SK-MEL-5 (cell line): ENCODE data around the gene IGFLR1. TPM values are rescaled to one million over a fixed set of nuclear protein-coding genes. Genes with fewer than 3 reads are reported as not detected.
"Not testable (repeated sequence)": the region's sequence is repeated elsewhere in the genome, so short reads cannot be mapped to it uniquely, and the experiment has no call there.

ENCODE experiments used
- DNase-seq: peaks from one replicate; pipeline ENCODE4 v3.0.0-alpha.2; 2016; ENCODE audit warnings: low read depth, low spot score
- in situ Hi-C: cut with HindIII; loops from 2 replicates; pipeline ENCODE4 v1.10.0; 2016; ENCODE audit warnings: low sequenced_read_pairs, high pct_unique_total_duplicates, low pct_unique_long_range_greater_than_20kb
- total RNA-seq: library from RNA; depleted of rRNA; stranded (reverse); fragments of >200 nt; shearing (Covaris generic); gene quantifications from 2 replicates; pipeline ENCODE4 v1.2.3, GENCODE V29; 2014; rRNA removed

IGFLR1 gene
- total RNA-seq, 1 experiment from 2014 or later = 1.5 TPM

- no peak for DNase-seq
- in situ Hi-C loops = no loop called here
These were observed 38.9 kb downstream of the IGFLR1 start for GRCh38 chr19:35703343-35703742.

- DNase-seq = peak; percentile 98
- in situ Hi-C loops = no loop called here
These were observed 39.8 kb downstream of the IGFLR1 start for GRCh38 chr19:35702223-35703012.

GRCh38 chr19:35696835-35697234 is 45.4 kb downstream of the IGFLR1 start:
- no peak for DNase-seq
- in situ Hi-C loops = no loop called here

GRCh38 chr19:35695895-35696422 is 46.3 kb downstream of the IGFLR1 start:
- DNase-seq = no peak
- in situ Hi-C loops = no loop called here

GRCh38 chr19:35693835-35694599 is 48.2 kb downstream of the IGFLR1 start:
- peak; percentile 91 for DNase-seq
- in situ Hi-C loops = no loop called here

- DNase-seq = no peak
- in situ Hi-C loops = no loop called here
These were observed 48.8 kb downstream of the IGFLR1 start for GRCh38 chr19:35693422-35693821.

GRCh38 chr19:35692010-35692409 is 50.2 kb downstream of the IGFLR1 start:
- no peak for DNase-seq
- in situ Hi-C loops = no loop called here

- in situ Hi-C loops, DNase-seq: not testable (repeated sequence)
These were observed 51.1 kb downstream of the IGFLR1 start for GRCh38 chr19:35691106-35691505.

- in situ Hi-C loops = no loop called here
- DNase-seq = no peak
These were observed 52.4 kb downstream of the IGFLR1 start for GRCh38 chr19:35689836-35690235.

Other genes starting within 250 kb of the IGFLR1 start
- gene DMKN, start 228.8 kb downstream of the IGFLR1 start, total RNA-seq = 16.7 and 23.0 TPM in 2 replicates
- 0.11 TPM in 1 of 2 replicates, not detected in the other for gene SBSN, start 214.1 kb downstream of the IGFLR1 start, total RNA-seq
- 3.2 and 3.6 TPM in 2 replicates for gene GAPDHS, start 209.0 kb downstream of the IGFLR1 start, total RNA-seq
- 582 and 591 TPM in 2 replicates for gene TMEM147, start 196.8 kb downstream of the IGFLR1 start, total RNA-seq
- not detected in 2 replicates for gene ATP4A, start 178.8 kb downstream of the IGFLR1 start, total RNA-seq
- not detected in 2 replicates for gene PMIS2, start 156.3 kb downstream of the IGFLR1 start, total RNA-seq
- 9.2 and 11.1 TPM in 2 replicates for gene HAUS5, start 129.7 kb downstream of the IGFLR1 start, total RNA-seq
- gene RBM42, start 113.4 kb downstream of the IGFLR1 start, total RNA-seq = 54.5 and 58.2 TPM in 2 replicates
- 0.40 TPM in 1 of 2 replicates, not detected in the other for gene ETV2, start 100.7 kb downstream of the IGFLR1 start, total RNA-seq
- gene COX6B1, start 94.1 kb downstream of the IGFLR1 start, total RNA-seq = 568 and 619 TPM in 2 replicates
- not detected in 2 replicates for gene UPK1A, start 75.9 kb downstream of the IGFLR1 start, total RNA-seq
- not detected in 2 replicates for gene ZBTB32, start 37.9 kb downstream of the IGFLR1 start, total RNA-seq
- gene KMT2B, start 24.4 kb downstream of the IGFLR1 start, total RNA-seq = 3.7 and 5.9 TPM in 2 replicates
- gene U2AF1L4, start 3.0 kb upstream of the IGFLR1 start, total RNA-seq = 6.0 and 6.9 TPM in 2 replicates
- 51.5 and 56.0 TPM in 2 replicates for gene PSENEN, start 3.2 kb upstream of the IGFLR1 start, total RNA-seq
- 5.3 and 7.7 TPM in 2 replicates for gene LIN37, start 6.1 kb upstream of the IGFLR1 start, total RNA-seq
- gene HSPB6, start 14.6 kb upstream of the IGFLR1 start, total RNA-seq = not detected in 2 replicates
- gene PROSER3, start 15.7 kb upstream of the IGFLR1 start, total RNA-seq = 1.3 and 1.7 TPM in 2 replicates
- 0.83 and 0.87 TPM in 2 replicates for gene ARHGAP33, start 33.1 kb upstream of the IGFLR1 start, total RNA-seq
- not detected in 2 replicates for gene PRODH2, start 70.4 kb upstream of the IGFLR1 start, total RNA-seq
- gene NPHS1, start 110.1 kb upstream of the IGFLR1 start, total RNA-seq = not detected in 2 replicates
- gene KIRREL2, start 114.5 kb upstream of the IGFLR1 start, total RNA-seq = 1.7 and 2.4 TPM in 2 replicates
- gene APLP1, start 126.1 kb upstream of the IGFLR1 start, total RNA-seq = 9.2 and 13.5 TPM in 2 replicates
- gene NFKBID, start 158.1 kb upstream of the IGFLR1 start, total RNA-seq = 1.1 and 1.9 TPM in 2 replicates
- not detected in 2 replicates for gene HCST, start 160.1 kb upstream of the IGFLR1 start, total RNA-seq
- not detected in 2 replicates for gene TYROBP, start 165.8 kb upstream of the IGFLR1 start, total RNA-seq
- gene LRFN3, start 193.9 kb upstream of the IGFLR1 start, total RNA-seq = 1.8 and 3.3 TPM in 2 replicates